Fibroblast of the aortic adventitia (primary cell): ENCODE measurements around the gene ZNF543. TPM values are rescaled to one million over a fixed set of nuclear protein-coding genes. Genes with fewer than 3 reads are reported as not detected.
"Not testable (repeated sequence)": the region's sequence is repeated elsewhere in the genome, so short reads cannot be mapped to it uniquely, and the experiment has no call there.

Experiments
- DNase-seq: peaks from one replicate; pipeline ENCODE4 v3.0.0-alpha.2; 2010; ENCODE audit warnings: low read depth
- H3K4me3 ChIP-seq: 2 replicates; pipeline ENCODE4 v1.5.1; 2011; ENCODE audit warnings: low read depth, mild to moderate bottlenecking, control low read depth, low read length, moderate library complexity
- total RNA-seq: library from RNA; depleted of rRNA; stranded (reverse); fragments of >200 nt; gene quantifications from 2 replicates; pipeline ENCODE4 v1.2.3, GENCODE V29; 2012; ENCODE audit warnings: low replicate concordance
- TF ChIP-seq, protein P1 (sequence below): IDR thresholded peaks from 2 replicates; pipeline ENCODE4 v1.5.1; 2011; ENCODE audit warnings: mild to moderate bottlenecking, low read length, control low read depth, inconsistent platforms; ENCODE audit not compliant: insufficient read depth

The ZNF543 gene
- total RNA-seq, result 5.1 and 9.4 TPM in 2 replicates

DNA sequence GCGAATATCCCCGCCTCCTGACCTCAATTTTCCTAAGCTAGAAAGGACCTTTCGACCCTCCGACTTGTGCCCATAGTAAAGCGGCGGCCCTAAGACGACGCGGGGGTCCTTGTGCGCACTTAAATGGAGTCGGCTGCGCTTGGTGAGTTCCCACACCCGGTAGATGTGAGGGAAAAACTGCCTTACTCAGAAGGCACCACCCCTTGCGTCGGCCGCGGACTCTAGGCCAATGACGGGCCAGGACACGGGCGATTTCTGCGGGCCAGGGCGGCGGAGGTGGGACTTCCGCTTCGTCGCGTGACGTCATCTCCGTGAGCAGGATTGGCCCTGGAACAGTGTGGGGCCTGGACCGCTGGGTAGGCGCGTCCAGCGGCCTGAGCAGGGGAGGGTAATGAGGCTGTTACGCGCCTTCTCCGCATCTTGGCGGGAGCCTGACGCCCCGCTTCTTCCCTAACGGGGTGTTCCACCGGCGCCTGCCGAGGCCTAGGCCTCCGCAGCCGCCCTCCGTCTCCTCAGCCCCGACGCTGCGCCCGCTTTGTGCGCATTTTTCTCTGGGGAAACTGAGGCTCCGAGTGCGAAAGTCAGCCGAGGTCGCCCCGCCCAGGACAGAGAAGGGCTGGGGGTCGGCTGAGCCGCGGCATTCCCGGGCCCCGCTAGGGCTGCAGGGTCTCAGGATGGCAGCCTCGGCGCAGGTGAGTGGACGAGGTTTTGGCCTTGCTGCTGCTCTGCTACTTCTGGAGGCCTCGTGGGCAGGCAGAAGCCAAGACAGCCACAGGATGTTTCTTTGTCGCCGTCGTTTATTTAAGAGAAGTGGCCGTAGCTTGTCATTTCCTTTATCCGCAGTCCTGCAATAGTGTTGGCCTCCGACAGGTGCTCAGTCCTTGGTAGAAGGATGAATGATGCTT lies at the start of gene ZNF543:
TSS of gene ZNF543 (plus strand) at position 293 of the 905 bp plus-strand sequence. CDS start at position 675, 382 bp downstream.
- peak; percentile 95 for DNase-seq
- TF ChIP-seq, protein P1, sequence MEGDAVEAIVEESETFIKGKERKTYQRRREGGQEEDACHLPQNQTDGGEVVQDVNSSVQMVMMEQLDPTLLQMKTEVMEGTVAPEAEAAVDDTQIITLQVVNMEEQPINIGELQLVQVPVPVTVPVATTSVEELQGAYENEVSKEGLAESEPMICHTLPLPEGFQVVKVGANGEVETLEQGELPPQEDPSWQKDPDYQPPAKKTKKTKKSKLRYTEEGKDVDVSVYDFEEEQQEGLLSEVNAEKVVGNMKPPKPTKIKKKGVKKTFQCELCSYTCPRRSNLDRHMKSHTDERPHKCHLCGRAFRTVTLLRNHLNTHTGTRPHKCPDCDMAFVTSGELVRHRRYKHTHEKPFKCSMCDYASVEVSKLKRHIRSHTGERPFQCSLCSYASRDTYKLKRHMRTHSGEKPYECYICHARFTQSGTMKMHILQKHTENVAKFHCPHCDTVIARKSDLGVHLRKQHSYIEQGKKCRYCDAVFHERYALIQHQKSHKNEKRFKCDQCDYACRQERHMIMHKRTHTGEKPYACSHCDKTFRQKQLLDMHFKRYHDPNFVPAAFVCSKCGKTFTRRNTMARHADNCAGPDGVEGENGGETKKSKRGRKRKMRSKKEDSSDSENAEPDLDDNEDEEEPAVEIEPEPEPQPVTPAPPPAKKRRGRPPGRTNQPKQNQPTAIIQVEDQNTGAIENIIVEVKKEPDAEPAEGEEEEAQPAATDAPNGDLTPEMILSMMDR, result no peak
- H3K4me3 ChIP-seq, result peak within 1 kb of the TSS; percentile 85

DNA sequence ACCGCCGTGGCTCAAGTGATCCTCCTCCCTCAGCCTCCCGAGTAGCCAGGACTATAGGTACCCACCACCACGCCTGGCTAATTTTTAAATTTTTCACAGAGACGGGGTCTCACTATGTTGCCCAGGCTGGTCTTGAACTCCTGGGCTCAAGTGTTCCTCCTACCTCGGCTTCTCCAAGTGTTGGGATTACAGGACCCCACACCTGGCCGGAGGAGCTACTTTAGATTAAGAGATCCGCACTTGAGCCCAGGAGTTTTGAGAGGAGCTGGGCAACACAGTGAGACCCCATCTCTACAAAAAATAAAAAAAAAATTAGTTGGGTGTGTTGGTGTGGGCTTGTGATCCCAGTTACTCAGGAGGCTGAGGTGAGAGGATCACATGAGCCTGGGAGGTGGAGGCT lies 49.0 kb upstream of the ZNF543 start:
- H3K4me3 ChIP-seq, result no peak overlapping the region
- DNase-seq, result no peak
- TF ChIP-seq, protein P1, result no peak

DNA sequence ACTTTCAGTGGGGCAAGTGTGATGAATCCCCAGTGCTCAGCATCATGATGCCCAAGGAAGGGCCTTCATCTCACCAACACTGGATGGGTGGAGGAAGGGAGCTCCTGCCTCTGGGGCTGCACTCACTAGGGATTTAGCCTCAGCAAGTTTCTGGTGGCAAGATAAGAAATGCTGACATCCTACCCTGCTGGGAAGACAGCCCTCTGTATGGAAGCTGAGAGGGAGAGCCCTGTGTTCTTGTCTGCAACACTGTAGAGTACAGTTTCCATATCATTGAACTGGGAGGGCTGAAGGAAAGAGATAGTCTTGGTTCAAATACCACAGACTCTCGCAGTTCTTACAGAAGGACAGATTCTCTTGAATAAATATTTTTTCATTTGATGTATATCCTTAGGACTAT lies 47.3 kb upstream of the ZNF543 start:
- DNase-seq, result no peak
- TF ChIP-seq, protein P1, result no peak
- H3K4me3 ChIP-seq, result no peak overlapping the region

DNA sequence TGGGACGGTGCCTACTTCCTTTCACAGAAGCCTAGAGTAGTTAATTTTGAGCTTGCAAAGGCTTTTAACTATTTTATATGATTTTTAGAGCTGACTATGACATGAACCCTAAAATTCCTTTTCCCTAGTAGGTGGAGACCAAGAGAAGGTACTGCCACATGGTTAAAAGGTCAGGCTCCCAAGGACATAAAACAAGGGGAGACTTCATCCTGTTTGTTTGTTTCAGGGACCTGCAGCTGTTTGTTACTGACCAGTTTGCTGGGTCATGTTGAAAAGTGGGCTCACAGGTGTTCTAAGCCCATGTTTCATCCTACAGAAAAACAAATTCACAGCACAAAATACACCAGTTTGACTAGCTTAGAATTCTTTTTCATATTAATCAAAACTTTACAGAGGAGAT lies 43.8 kb upstream of the ZNF543 start:
- no peak for DNase-seq
- no peak overlapping the region for H3K4me3 ChIP-seq
- TF ChIP-seq, protein P1, result no peak

DNA sequence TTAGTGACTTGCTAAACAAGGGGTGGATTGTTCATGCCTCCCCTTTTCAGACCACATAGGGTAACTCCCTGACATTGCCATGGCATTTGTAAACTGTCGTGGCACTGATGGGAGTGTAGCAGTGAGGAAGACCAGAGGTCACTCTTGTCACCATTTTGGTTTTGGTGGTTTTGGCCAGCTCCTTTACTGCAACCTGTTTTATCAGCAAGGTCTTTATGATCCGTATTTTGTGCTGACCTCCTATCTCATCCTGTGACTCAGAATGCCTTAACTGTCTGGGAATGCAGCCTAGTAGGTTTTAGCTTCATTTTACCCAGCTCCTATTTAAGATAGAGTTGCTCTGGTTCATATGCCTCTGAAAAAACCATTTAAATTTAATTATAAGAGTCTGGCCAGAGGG lies 41.8 kb upstream of the ZNF543 start:
- peak; percentile 68 for DNase-seq
- H3K4me3 ChIP-seq, result not testable (repeated sequence)

DNA sequence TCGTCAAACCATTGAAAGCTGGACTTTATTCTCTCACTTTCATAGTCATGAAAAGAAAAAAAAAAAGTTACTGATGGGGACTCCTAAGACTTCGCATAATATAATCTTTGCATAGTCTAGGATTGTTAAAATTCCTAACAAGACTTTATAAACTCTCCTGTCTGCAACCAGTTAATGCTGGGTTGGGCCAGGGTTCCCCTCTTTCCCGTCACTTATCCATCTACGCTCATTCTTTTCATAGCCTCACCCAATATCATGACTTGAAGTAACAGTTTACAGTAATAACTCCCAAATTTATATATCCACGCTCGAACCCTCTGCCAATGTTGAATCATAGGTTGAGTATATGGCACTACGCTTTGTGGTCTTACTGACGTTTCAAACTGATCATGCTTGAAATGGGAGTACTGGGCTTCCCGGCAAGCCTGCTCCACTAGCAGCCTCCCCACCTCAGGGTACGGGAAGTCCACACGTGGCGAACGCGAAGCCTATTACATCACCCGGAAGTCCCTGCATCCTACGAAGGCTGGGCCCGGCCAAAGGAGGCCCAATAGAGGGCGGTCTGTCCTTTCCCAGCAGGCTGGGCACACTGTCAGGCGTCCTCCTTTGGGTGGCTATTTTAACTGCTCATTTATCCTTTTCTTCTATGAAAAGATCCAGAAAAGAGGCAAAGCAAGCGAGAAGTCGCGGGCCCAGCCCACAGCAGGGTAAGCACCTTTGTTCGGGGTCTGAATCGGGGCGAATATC lies 40.7 kb upstream of the ZNF543 start:
- peak; percentile 97 for DNase-seq
- TF ChIP-seq, protein P1, result peak; percentile 32
- peak overlapping the region; percentile 96 for H3K4me3 ChIP-seq
